ENCODE results near the gene PROM1.

GRCh38 chr4:15963001-15963451, 120.8 kb downstream of the PROM1 start, which contains the start of gene FGFBP2:
- TF ChIP-seq GPBP1L1 (CRISPR knock-in tag; IDR thresholded peaks at IDR 0.05) = no peak
- no peak for TF ChIP-seq RBM39 (IDR thresholded peaks at IDR 0.05; ENCODE audit: low read depth, low read length, poor library complexity, severe bottlenecking)
- TF ChIP-seq TBX3 (IDR thresholded peaks at IDR 0.05; ENCODE audit: borderline replicate concordance) = no peak
- no peak for TF ChIP-seq YY1 (IDR thresholded peaks at IDR 0.05; ENCODE audit: insufficient read depth, insufficient replicate concordance, low read depth, low read length)

Measured in HepG2 (cell line).